Endothelial cell of umbilical vein (primary cell): Measurements from ENCODE around the gene MAML3. TPM values are rescaled to one million over a fixed set of nuclear protein-coding genes. Genes with fewer than 3 reads are reported as not detected.

ENCODE experiments used
- BruUV-seq: library from RNA; stranded (reverse); fragments of 400-500 nt; replicated peaks from 2 replicates; lab custom pipeline; 2021; lab: Mats Ljungman, UMichigan
- CTCF ChIA-PET: fragments of 300-600, 350-600 bp; sonication (Branson Sonifier 250); formaldehyde crosslinking; loops from one replicate; lab custom pipeline; 2021; ENCODE audit warnings: antibody characterized with exemption, inconsistent platforms; lab: Charles Lee
- POLR2A ChIA-PET: fragments of 300-600, 350-600 bp; sonication (Branson Sonifier 250); formaldehyde crosslinking; loops from one replicate; lab custom pipeline; 2021; ENCODE audit warnings: antibody characterized with exemption, inconsistent platforms; lab: Charles Lee
- DNase-seq: peaks from one replicate; pipeline ENCODE4 v3.0.0-alpha.2; 2011; ENCODE audit warnings: low read depth, low spot score
- FAIRE-seq: peaks from 2 replicates; lab custom pipeline; 2011; peaks lifted over from hg19 to GRCh38; lab: Jason Lieb, UNC
- H2AFZ ChIP-seq: 2 replicates; pipeline ENCODE4 v1.6.0; 2012; ENCODE audit warnings: low read depth, low read length, control low read depth, inconsistent platforms
- H3K27ac ChIP-seq: 2 replicates; pipeline ENCODE4 v1.5.1; 2011; ENCODE audit warnings: low read depth, mild to moderate bottlenecking, control low read depth, low read length, moderate library complexity; ENCODE audit not compliant: insufficient read depth
- H3K27me3 ChIP-seq, 2 experiments: 2 replicates each; pipeline versions ENCODE4 v1.6.0 to v1.6.1; 2011; ENCODE audit warnings: low read length in 2 of 2, mixed read lengths in 1 of 2; ENCODE audit not compliant: control insufficient read depth in 2 of 2, insufficient read depth in 2 of 2
- H3K36me3 ChIP-seq, 2 experiments: 2 replicates in 1 of 2; 3 replicates in 1 of 2; pipeline ENCODE4 v1.5.1; 2011; ENCODE audit warnings: low read length in 2 of 2, mild to moderate bottlenecking in 1 of 2, moderate library complexity in 1 of 2; ENCODE audit not compliant: control insufficient read depth in 2 of 2, insufficient read depth in 2 of 2; ENCODE audit errors: extremely low read depth in 1 of 2
- H3K4me1 ChIP-seq: 3 replicates; pipeline ENCODE4 v1.5.1; 2011; ENCODE audit warnings: mild to moderate bottlenecking, low read length; ENCODE audit not compliant: control insufficient read depth, insufficient read depth; ENCODE audit errors: extremely low read depth
- H3K4me2 ChIP-seq: 2 replicates; pipeline ENCODE4 v1.6.1; 2011; ENCODE audit warnings: low read length, control low read depth, mixed read lengths; ENCODE audit not compliant: insufficient read depth
- H3K4me3 ChIP-seq, 3 experiments: fragments of 200-600 bp in 1 of 3; sonication (generic), shearing (Covaris generic) in 1 of 3; replicated peaks in 1 of 3; 2 replicates each; pipeline ENCODE4 v1.5.1; 2011 to 2016; ENCODE audit warnings: control low read depth in 3 of 3, low read length in 3 of 3, mild to moderate bottlenecking in 2 of 3, inconsistent platforms in 1 of 3, low read depth in 1 of 3, moderate library complexity in 1 of 3; ENCODE audit not compliant: insufficient read depth in 1 of 3
- H3K79me2 ChIP-seq: 2 replicates; pipeline ENCODE4 v1.6.0; 2012; ENCODE audit warnings: low read length, inconsistent platforms; ENCODE audit not compliant: control insufficient read depth, insufficient read depth
- H3K9ac ChIP-seq: replicated peaks from 2 replicates; pipeline ENCODE3; 2011; ENCODE audit warnings: low read length, control low read depth; ENCODE audit not compliant: insufficient read depth; ENCODE audit errors: extremely low read depth
- H3K9me1 ChIP-seq: replicated peaks from 3 replicates; pipeline ENCODE4 v1.6.0; 2011; ENCODE audit warnings: mild to moderate bottlenecking, low read length; ENCODE audit not compliant: control insufficient read depth, insufficient read depth; ENCODE audit errors: extremely low read depth
- H3K9me3 ChIP-seq: replicated peaks from 2 replicates; pipeline ENCODE4 v1.5.1; 2012; ENCODE audit warnings: low read length, inconsistent platforms; ENCODE audit not compliant: control insufficient read depth, insufficient read depth
- H4K20me1 ChIP-seq: replicated peaks from 2 replicates; pipeline ENCODE3; 2011; ENCODE audit warnings: mild to moderate bottlenecking, low read length; ENCODE audit not compliant: control insufficient read depth, insufficient read depth; ENCODE audit errors: extremely low read depth
- EZH2 ChIP-seq: IDR thresholded peaks from 2 replicates; pipeline ENCODE4 v1.6.1; 2012; ENCODE audit warnings: borderline replicate concordance, low read depth, mild to moderate bottlenecking, moderate library complexity, low read length, inconsistent platforms; ENCODE audit not compliant: severe bottlenecking
- MAX ChIP-seq: IDR thresholded peaks from 2 replicates; pipeline ENCODE4 v1.6.1; 2011; ENCODE audit not compliant: insufficient read depth, insufficient read length
- MYC ChIP-seq: IDR thresholded peaks from one replicate; pipeline ENCODE4 v1.6.1; 2011; ENCODE audit warnings: mild to moderate bottlenecking, low read depth, low read length
- POLR2AphosphoS5 ChIP-seq: IDR thresholded peaks from 2 replicates; pipeline ENCODE4 v1.6.1; 2012; ENCODE audit warnings: low read depth, mild to moderate bottlenecking, control low read depth, low read length, moderate library complexity; ENCODE audit not compliant: insufficient read depth
- dilution Hi-C: fragments of 300-500 bp; cut with MboI; formaldehyde crosslinking; loops from one replicate; pipeline ENCODE4 v1.15.0; 2019; ENCODE audit warnings: low sequenced_read_pairs; ENCODE audit not compliant: extremely low pct_ligation_motif_present
- intact Hi-C: fragments of 100-400 bp; cut with micrococcal nuclease; formaldehyde crosslinking; loops from one replicate; pipeline ENCODE4 v1.10.0; 2022
- polyA plus RNA-seq, 4 experiments: library from polyadenylated mRNA; depleted of rRNA in 3 of 4; stranded (reverse) in 3 of 4; unstranded in 1 of 4; fragments of >200 nt; gene quantifications; 2 replicates each; pipeline versions ENCODE4 v1.2.1 to v1.2.3, GENCODE V29; 2011 to 2012; ENCODE audit warnings: missing spikeins in 1 of 4
- total RNA-seq: library from RNA; stranded (reverse); gene quantifications from 2 replicates; pipeline ENCODE4 v1.2.3, GENCODE V29; 2021

Gene MAML3
- total and polyA plus RNA-seq, 2 donors (not counting 3 experiments of a cell fraction or from before 2014, with no cell fraction given) = 14.0 to 20.3 TPM

GRCh38 chr4:140110542-140111215, 43.3 kb downstream of the MAML3 start:
- no peak overlapping the region for H2AFZ ChIP-seq

GRCh38 chr4:140109737-140110136, 44.2 kb downstream of the MAML3 start:
- no peak for FAIRE-seq
- no peak overlapping the region for H3K4me2 ChIP-seq
- H3K4me3 ChIP-seq = no peak overlapping the region
- H3K9ac ChIP-seq = no peak overlapping the region
- no peaks in the 10 kb centered on the region for H3K27me3 ChIP-seq
- no peaks in the 10 kb centered on the region for H3K36me3 ChIP-seq
- dilution Hi-C loops (no loop called here), intact Hi-C loops (no loop called here)
- ChIA-PET POLR2A (no interaction called here), CTCF (interaction anchor here (1.0 kb wide), 1 partner anchor 20 kb away, joined by 3 read pairs; no protein-coding TSS in a partner anchor)
- no peaks in the 10 kb centered on the region for H3K9me3 ChIP-seq
- no peaks in the 10 kb centered on the region for H4K20me1 ChIP-seq
- peaks cover 3% of the 10 kb centered on the region for H3K79me2 ChIP-seq
- no peaks in the 10 kb centered on the region for H3K9me1 ChIP-seq
- BruUV-seq = no TSS peak
- H2AFZ ChIP-seq = no peak overlapping the region
- no peak overlapping the region for H3K27ac ChIP-seq
- DNase-seq = no peak
- TF ChIP-seq MAX = no peak
- no peak for TF ChIP-seq EZH2
- peaks cover 11% of the 10 kb centered on the region for H3K4me1 ChIP-seq

More at GRCh38 chr4:140110542-140111215, 43.3 kb downstream of the MAML3 start:
- TF ChIP-seq MYC = no peak
- no peak for TF ChIP-seq POLR2AphosphoS5
- ChIA-PET POLR2A (no interaction called here), CTCF (interaction anchor here (1.1 to 1.7 kb wide), 3 partner anchors 12 to 59 kb away, joined by 3 to 4 read pairs (median 3); no protein-coding TSS in a partner anchor)
- Histone ChIP-seq H3K4me3 (no peak overlapping the region), H3K9ac (no peak overlapping the region), H4K20me1 (no peaks in the 10 kb centered on the region), H3K27me3 (no peaks in the 10 kb centered on the region), H3K27ac (no peak overlapping the region), H3K4me1 (peaks cover 9% of the 10 kb centered on the region), H3K36me3 (no peaks in the 10 kb centered on the region), H3K79me2 (peaks cover 2% of the 10 kb centered on the region), H3K9me3 (no peaks in the 10 kb centered on the region), H3K4me2 (no peak overlapping the region), H3K9me1 (no peaks in the 10 kb centered on the region)
- dilution Hi-C loops (no loop called here), intact Hi-C loops (no loop called here)
- DNase-seq (no peak), FAIRE-seq (no peak)
- no TSS peak for BruUV-seq
